DOHH2 (cell line): ENCODE data around the gene ALG6.

Experiments
- H3F3A ChIP-seq: fragments of 200-600 bp; sonication (generic), shearing (Covaris generic); 2 replicates; pipeline ENCODE4 v1.6.0; 2016; ENCODE audit warnings: antibody characterized with exemption, mild to moderate bottlenecking; ENCODE audit not compliant: control insufficient read depth, insufficient read depth
- H3K27ac ChIP-seq: fragments of 200-600 bp; sonication (generic); 2 replicates; pipeline ENCODE4 v1.5.1; 2014; ENCODE audit warnings: low read depth, mild to moderate bottlenecking, low read length, moderate library complexity
- H3K27me3 ChIP-seq: fragments of 200-600 bp; sonication (generic); 2 replicates; pipeline ENCODE4 v1.6.1; 2014; ENCODE audit warnings: mild to moderate bottlenecking, low read length, mixed read lengths; ENCODE audit not compliant: control insufficient read depth
- H3K36me3 ChIP-seq: fragments of 200-600 bp; sonication (generic); 2 replicates; pipeline ENCODE4 v1.6.1; 2014; ENCODE audit warnings: mild to moderate bottlenecking, low read length, moderate library complexity, mixed read lengths; ENCODE audit not compliant: control insufficient read depth
- H3K4me1 ChIP-seq: fragments of 200-600 bp; sonication (generic); 2 replicates; pipeline ENCODE4 v1.6.1; 2014; ENCODE audit warnings: mild to moderate bottlenecking, low read length, mixed read lengths; ENCODE audit not compliant: control insufficient read depth
- H3K4me2 ChIP-seq: fragments of 200-600 bp; sonication (generic); 2 replicates; pipeline ENCODE4 v1.6.0; 2014; ENCODE audit warnings: mild to moderate bottlenecking, low read length, moderate library complexity
- H3K4me3 ChIP-seq: fragments of 200-600 bp; sonication (generic); 2 replicates; pipeline ENCODE4 v1.5.1; 2014; ENCODE audit warnings: mild to moderate bottlenecking, low read length, mixed read lengths
- H3K79me2 ChIP-seq: fragments of 200-600 bp; sonication (generic); 2 replicates; pipeline ENCODE4 v1.6.1; 2014; ENCODE audit warnings: mild to moderate bottlenecking, low read length, mixed read lengths; ENCODE audit not compliant: control insufficient read depth
- H3K9me2 ChIP-seq: fragments of 200-600 bp; sonication (generic); replicated peaks from 2 replicates; pipeline ENCODE4 v1.6.1; 2014; ENCODE audit warnings: mild to moderate bottlenecking, low read length, mixed read lengths; ENCODE audit not compliant: control insufficient read depth
- H3K9me3 ChIP-seq: fragments of 200-600 bp; sonication (generic); 2 replicates; pipeline ENCODE4 v1.6.1; 2014; ENCODE audit warnings: antibody characterized with exemption, low read length, mixed read lengths; ENCODE audit not compliant: control insufficient read depth, insufficient read depth
- H4K20me1 ChIP-seq: fragments of 200-600 bp; sonication (generic); 2 replicates; pipeline ENCODE4 v1.6.0; 2014; ENCODE audit warnings: low read depth, mild to moderate bottlenecking, antibody characterized with exemption, low read length, moderate library complexity; ENCODE audit not compliant: control insufficient read depth, insufficient read depth
- EZH2phosphoT487 ChIP-seq: fragments of 200-600 bp; sonication (generic); IDR thresholded peaks from 2 replicates; pipeline ENCODE4 v1.6.1; 2017; ENCODE audit warnings: borderline replicate concordance, mild to moderate bottlenecking, antibody characterized with exemption, low read length, moderate library complexity, mixed read lengths
- TF ChIP-seq, protein P1 (sequence below): fragments of 200-600 bp; sonication (generic); IDR thresholded peaks from one replicate; pipeline ENCODE4 v1.5.1; 2014; ENCODE audit warnings: antibody characterized with exemption, mild to moderate bottlenecking, low read depth, low read length; ENCODE audit not compliant: poor library complexity, severe bottlenecking

The ALG6 gene

DNA sequence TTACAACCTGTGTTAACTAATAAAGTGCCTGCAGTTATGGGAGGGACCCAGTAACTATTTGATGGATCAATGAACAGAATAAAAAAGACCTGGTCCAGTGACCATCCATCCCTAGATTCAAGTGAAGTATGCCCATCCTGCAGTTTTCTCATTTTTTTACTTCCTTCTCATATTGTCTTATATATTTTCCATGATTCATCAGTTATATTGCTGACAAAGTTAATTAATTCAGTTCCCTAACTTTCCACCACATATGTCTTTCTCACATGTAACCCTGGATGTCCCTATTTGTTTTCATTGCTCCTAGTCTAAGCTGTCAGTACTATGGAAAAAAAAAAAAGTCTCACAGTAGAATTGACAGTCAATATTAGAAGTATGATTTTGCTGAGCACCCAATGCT is 91.3 kb downstream of the ALG6 start:
- Histone ChIP-seq H3K9me3 (peaks cover 2% of the 10 kb centered on the region; the same call in 1 of the 2 replicates), H4K20me1 (no peaks in the 10 kb centered on the region), H3K4me2 (no peak overlapping the region), H3K27ac (no peak overlapping the region), H3K27me3 (no peaks in the 10 kb centered on the region), H3K9me2 (no peaks in the 10 kb centered on the region), H3F3A (peaks cover 4% of the 10 kb centered on the region; the same call in 1 of the 2 replicates), H3K79me2 (no peaks in the 10 kb centered on the region), H3K36me3 (peaks cover 49% of the 10 kb centered on the region), H3K4me3 (no peak overlapping the region), H3K4me1 (no peaks in the 10 kb centered on the region)
- no peak for TF ChIP-seq EZH2phosphoT487
- TF ChIP-seq, protein P1, sequence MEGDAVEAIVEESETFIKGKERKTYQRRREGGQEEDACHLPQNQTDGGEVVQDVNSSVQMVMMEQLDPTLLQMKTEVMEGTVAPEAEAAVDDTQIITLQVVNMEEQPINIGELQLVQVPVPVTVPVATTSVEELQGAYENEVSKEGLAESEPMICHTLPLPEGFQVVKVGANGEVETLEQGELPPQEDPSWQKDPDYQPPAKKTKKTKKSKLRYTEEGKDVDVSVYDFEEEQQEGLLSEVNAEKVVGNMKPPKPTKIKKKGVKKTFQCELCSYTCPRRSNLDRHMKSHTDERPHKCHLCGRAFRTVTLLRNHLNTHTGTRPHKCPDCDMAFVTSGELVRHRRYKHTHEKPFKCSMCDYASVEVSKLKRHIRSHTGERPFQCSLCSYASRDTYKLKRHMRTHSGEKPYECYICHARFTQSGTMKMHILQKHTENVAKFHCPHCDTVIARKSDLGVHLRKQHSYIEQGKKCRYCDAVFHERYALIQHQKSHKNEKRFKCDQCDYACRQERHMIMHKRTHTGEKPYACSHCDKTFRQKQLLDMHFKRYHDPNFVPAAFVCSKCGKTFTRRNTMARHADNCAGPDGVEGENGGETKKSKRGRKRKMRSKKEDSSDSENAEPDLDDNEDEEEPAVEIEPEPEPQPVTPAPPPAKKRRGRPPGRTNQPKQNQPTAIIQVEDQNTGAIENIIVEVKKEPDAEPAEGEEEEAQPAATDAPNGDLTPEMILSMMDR = no peak

DNA sequence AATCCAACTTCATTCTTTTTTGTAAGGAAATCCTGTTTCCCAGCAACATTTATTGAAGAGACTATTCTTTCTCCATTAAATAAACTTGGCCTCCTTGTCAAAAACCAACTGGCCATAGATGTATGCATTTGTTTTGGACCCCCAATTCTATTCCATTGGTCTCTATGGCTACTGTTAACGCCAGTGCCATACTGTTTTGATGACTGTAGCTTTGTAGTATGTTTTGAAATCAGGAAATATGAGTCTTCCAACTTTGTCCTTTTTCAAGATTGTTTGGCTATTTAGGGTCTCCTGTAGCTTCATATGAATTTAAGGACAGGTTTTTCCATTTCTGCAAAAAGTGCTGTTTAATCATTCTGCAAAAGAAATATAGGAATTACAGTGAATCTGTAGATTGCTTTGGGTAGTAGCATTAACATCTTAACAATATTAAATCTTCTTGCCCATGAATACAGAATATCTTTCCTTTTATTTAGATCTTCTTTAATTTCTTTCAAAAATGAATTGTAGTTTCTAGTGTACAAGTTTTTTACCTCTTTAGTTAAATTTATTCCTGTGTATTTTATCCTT is 94.3 kb downstream of the ALG6 start:
- peaks cover 2% of the 10 kb centered on the region; the same call in 1 of the 2 replicates for H3K9me3 ChIP-seq
- no peaks in the 10 kb centered on the region for H3K9me2 ChIP-seq
- H3K79me2 ChIP-seq = no peaks in the 10 kb centered on the region
- peaks cover 60% of the 10 kb centered on the region for H3K36me3 ChIP-seq
- no peaks in the 10 kb centered on the region for H3F3A ChIP-seq
- TF ChIP-seq, protein P1 = no peak
- no peak for TF ChIP-seq EZH2phosphoT487
- H3K4me3 ChIP-seq = no peak overlapping the region
- H4K20me1 ChIP-seq = no peaks in the 10 kb centered on the region
- no peak overlapping the region for H3K4me2 ChIP-seq
- H3K27ac ChIP-seq = no peak overlapping the region
- H3K27me3 ChIP-seq = no peaks in the 10 kb centered on the region
- no peaks in the 10 kb centered on the region for H3K4me1 ChIP-seq

DNA sequence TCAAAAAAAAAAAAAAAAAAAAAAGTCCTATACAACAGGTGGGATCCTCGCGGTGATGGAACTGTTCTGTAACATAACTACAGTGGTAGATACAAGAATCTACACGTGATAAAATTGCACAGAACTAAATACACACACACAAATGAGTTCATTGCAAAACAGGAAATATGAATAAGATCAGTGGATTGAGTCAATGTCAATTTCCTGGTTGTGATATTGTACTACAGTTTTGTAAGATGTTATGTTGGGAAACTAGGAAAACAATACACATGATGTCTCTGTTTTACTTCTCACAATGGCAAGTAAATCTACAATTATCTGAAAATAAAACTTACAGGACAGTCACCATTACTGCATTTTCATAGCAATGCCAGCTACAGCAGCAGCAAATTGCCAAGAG is 95.8 kb downstream of the ALG6 start:
- Histone ChIP-seq H3F3A (no peaks in the 10 kb centered on the region), H3K4me2 (no peak overlapping the region), H3K9me3 (peaks cover 2% of the 10 kb centered on the region; the same call in 1 of the 2 replicates), H3K4me3 (no peak overlapping the region), H4K20me1 (no peaks in the 10 kb centered on the region), H3K36me3 (peaks cover 54% of the 10 kb centered on the region), H3K27me3 (no peaks in the 10 kb centered on the region), H3K79me2 (no peaks in the 10 kb centered on the region), H3K27ac (no peak overlapping the region), H3K4me1 (no peaks in the 10 kb centered on the region), H3K9me2 (no peaks in the 10 kb centered on the region)
- no peak for TF ChIP-seq EZH2phosphoT487
- TF ChIP-seq, protein P1 = no peak
